Nephron (organoid): ENCODE data around the gene PPP1R12A.

ENCODE experiments used
- H3K27ac Mint-ChIP-seq, 3 experiments: 2 replicates each; pipeline ENCODE4 v1.8.0; 2020; ENCODE audit warnings: mixed read lengths in 3 of 3, mild to moderate bottlenecking in 2 of 3, moderate library complexity in 1 of 3
- H3K27me3 Mint-ChIP-seq: 2 replicates; pipeline ENCODE4 v1.8.0; 2021; ENCODE audit warnings: low read depth, mild to moderate bottlenecking, moderate library complexity, mixed read lengths
- H3K36me3 Mint-ChIP-seq: 2 replicates; pipeline ENCODE4 v1.8.0; 2020; ENCODE audit warnings: low read depth, mixed read lengths
- H3K4me1 Mint-ChIP-seq: 2 replicates; pipeline ENCODE4 v1.8.0; 2020; ENCODE audit warnings: mixed read lengths
- H3K4me3 Mint-ChIP-seq, 3 experiments: 2 replicates each; pipeline ENCODE4 v1.8.0; 2020; ENCODE audit warnings: mild to moderate bottlenecking in 3 of 3, mixed read lengths in 3 of 3, moderate library complexity in 2 of 3
- H3K9me3 Mint-ChIP-seq: 2 replicates; pipeline ENCODE4 v1.8.0; 2020; ENCODE audit warnings: mixed read lengths
- CTCF ChIP-seq, 3 experiments: fragments of 200-600 bp; sonication (generic); IDR thresholded peaks; one replicate each; pipeline ENCODE4 v1.5.0; 2021; ENCODE audit warnings: antibody characterized with exemption in 3 of 3; ENCODE audit not compliant: unreplicated experiment in 3 of 3

Gene PPP1R12A

DNA sequence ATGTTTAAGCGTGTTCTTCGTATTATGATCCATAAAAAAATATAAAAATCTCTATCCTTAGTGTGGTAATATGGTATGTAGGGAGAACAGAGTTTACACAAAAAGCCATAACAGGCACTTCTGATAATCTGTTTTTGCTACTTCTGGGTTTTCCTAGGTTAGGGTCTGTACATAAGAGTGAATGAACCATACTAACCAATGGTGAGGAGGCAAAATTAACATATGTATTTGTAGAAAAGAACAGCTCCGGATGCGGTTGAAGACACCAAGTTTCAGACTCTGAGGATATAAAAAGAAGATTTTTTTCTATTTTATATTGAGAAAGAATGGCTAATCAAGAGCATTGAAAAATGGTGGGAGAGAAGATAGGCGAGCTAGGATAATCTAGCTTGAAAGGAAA is 40.2 kb upstream of the PPP1R12A start:
- no peaks in the 10 kb centered on the region for H3K36me3 Mint-ChIP-seq
- H3K27me3 Mint-ChIP-seq = peaks cover 4% of the 10 kb centered on the region
- TF ChIP-seq CTCF (IDR thresholded peaks at IDR 0.05; ENCODE audit: unreplicated experiment in 3 of 3) = no peak
- H3K9me3 Mint-ChIP-seq = no peaks in the 10 kb centered on the region
- no peak overlapping the region for H3K27ac Mint-ChIP-seq
- peaks cover 6% of the 10 kb centered on the region for H3K4me1 Mint-ChIP-seq
- H3K4me3 Mint-ChIP-seq = no peak overlapping the region

GRCh38 chr12:79973801-79974200 is 38.9 kb upstream of the PPP1R12A start:
- Mint-ChIP-seq H3K4me3 (no peak overlapping the region), H3K9me3 (peaks cover 2% of the 10 kb centered on the region), H3K4me1 (peaks cover 6% of the 10 kb centered on the region), H3K36me3 (no peaks in the 10 kb centered on the region), H3K27ac (peak overlapping the region in 1 of 3 experiments; percentile 71), H3K27me3 (peaks cover under 1% of the 10 kb centered on the region)
- TF ChIP-seq CTCF (IDR thresholded peaks at IDR 0.05; ENCODE audit: unreplicated experiment in 3 of 3) = no peak

GRCh38 chr12:79964100-79964627 is 29.3 kb upstream of the PPP1R12A start:
- H3K4me1 Mint-ChIP-seq = no peaks in the 10 kb centered on the region
- no peaks in the 10 kb centered on the region for H3K27me3 Mint-ChIP-seq
- H3K4me3 Mint-ChIP-seq = no peak overlapping the region
- TF ChIP-seq CTCF (IDR thresholded peaks at IDR 0.05; ENCODE audit: unreplicated experiment in 3 of 3) = no peak
- H3K27ac Mint-ChIP-seq = no peak overlapping the region
- no peaks in the 10 kb centered on the region for H3K36me3 Mint-ChIP-seq
- H3K9me3 Mint-ChIP-seq = peaks cover under 1% of the 10 kb centered on the region

DNA sequence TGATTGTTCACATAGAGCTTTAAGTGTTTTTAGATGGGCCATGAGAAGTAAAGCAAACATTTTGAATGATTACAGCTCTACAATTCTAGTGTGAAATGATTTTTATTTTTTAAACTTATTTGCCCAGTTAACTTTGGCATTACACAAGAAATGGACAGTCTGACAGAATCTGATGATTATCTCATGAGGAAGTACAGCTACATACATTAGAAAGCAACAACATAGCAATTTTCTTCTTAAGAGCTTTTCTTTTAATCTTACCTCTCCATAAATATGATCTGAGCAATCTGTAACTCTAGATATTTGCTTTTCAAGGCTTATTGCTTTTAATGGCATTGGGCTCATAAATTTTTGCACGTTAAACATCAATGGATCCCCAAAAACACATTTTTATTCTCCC is 26.5 kb upstream of the PPP1R12A start:
- Mint-ChIP-seq H3K9me3 (no peaks in the 10 kb centered on the region), H3K27me3 (no peaks in the 10 kb centered on the region), H3K27ac (no peak overlapping the region), H3K4me3 (no peak overlapping the region), H3K4me1 (no peaks in the 10 kb centered on the region), H3K36me3 (no peaks in the 10 kb centered on the region)
- no peak for TF ChIP-seq CTCF (IDR thresholded peaks at IDR 0.05; ENCODE audit: unreplicated experiment in 3 of 3)

- H3K27ac Mint-ChIP-seq = no peak overlapping the region
- H3K4me3 Mint-ChIP-seq = no peak overlapping the region
- TF ChIP-seq CTCF (IDR thresholded peaks at IDR 0.05; ENCODE audit: unreplicated experiment in 3 of 3) = no peak
- no peaks in the 10 kb centered on the region for H3K4me1 Mint-ChIP-seq
- H3K9me3 Mint-ChIP-seq = peaks cover 10% of the 10 kb centered on the region
- H3K36me3 Mint-ChIP-seq = no peaks in the 10 kb centered on the region
- H3K27me3 Mint-ChIP-seq = no peaks in the 10 kb centered on the region
These were observed 24.6 kb upstream of the PPP1R12A start for GRCh38 chr12:79959484-79959883.

DNA sequence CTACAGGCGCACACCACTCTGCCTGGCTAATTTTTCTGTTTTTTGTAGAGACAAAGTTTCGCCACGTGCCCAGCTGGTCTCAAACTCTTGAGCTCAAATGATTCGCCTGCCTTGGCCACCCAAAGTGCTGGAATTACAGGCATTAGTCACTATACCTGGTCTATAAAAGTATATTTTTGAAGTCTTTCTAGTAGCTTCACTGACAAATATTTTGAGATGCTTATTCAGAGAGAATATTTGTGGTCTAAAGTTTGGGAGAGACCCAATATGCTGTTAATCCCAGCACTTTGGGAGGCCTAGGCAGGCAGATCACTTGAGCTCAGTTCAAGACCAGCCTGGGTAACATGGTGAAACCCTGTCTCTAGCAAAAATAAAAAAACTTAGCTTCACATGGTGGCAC is 22.0 kb upstream of the PPP1R12A start:
- Mint-ChIP-seq H3K4me1 (no peaks in the 10 kb centered on the region), H3K4me3 (no peak overlapping the region), H3K9me3 (peaks cover 16% of the 10 kb centered on the region), H3K36me3 (no peaks in the 10 kb centered on the region), H3K27ac (no peak overlapping the region), H3K27me3 (no peaks in the 10 kb centered on the region)
- TF ChIP-seq CTCF (IDR thresholded peaks at IDR 0.05; ENCODE audit: unreplicated experiment in 3 of 3) = no peak
